Activated CD4-positive, alpha-beta T cell treated with anti-CD3 and anti-CD28 coated beads, Interleukin-2, amount 50 U/mL, for 48 hours (primary cell): ENCODE results near the gene LRFN5.
"Not testable (repeated sequence)": the region's sequence is repeated elsewhere in the genome, so short reads cannot be mapped to it uniquely, and the experiment has no call there.

Source experiments
- DNase-seq, 2 experiments: peaks; one replicate each; pipeline ENCODE4 v3.0.0-alpha.2; 2020

LRFN5 gene

DNA sequence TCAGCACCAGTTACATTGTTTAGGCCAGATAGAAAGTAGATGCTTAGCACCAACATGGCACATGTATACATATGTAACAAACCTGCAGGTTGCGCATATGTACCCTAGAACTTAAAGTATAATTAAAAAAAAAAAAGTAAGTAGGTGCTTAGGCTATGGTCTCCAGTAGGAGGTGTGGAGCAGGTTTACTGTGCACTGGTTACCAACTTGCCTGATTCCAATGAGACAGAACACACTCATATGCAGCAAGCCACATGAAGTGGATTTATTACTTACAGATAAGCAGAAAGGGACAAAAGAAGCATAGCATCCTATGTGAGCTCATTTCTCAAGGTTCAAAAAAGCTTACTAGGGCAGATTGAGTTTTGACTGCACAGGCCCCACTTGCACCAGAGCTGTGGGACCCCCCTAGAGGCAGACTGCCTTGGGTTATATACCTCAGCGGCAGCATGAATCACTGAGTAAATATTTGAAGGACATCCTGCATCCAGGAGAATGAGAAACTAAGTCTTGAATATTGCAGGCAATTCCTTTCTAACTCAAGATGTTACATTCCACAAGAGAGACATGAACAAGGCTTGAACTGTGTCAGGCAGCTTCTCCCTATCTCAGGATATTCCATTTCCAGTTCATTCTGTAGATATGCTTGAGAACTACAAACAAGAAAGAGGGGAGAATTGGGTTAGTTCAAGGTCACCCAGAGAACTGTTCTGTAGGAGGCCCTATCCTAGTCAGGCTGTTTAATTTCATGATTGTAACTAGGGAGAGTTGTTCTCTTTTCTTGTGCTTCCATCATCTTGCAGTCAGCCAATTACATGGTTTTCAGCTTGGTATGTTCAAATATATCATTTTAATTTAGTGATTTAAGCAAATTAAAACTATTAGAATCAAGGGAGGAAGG is 30.1 kb downstream of the LRFN5 start:
- no peak for DNase-seq

DNA sequence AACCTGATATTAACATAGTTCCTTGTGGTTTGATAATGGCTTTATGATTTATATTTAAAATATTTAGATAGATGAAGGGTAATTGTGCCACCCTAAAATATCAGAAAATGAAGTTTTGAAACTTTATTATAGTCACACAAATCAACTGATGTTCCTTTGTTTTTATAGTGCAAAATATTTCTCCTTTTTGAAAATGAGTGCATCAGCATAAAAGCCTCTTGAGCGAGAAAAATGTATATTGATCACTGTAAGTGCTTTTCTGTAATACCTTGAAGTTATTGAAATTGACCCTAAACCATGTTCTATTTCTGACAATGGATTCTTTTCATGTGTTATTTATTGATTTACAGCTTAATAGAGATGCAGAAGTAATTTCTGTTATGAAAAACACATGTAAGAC is 35.0 kb downstream of the LRFN5 start:
- no peak for DNase-seq

DNA sequence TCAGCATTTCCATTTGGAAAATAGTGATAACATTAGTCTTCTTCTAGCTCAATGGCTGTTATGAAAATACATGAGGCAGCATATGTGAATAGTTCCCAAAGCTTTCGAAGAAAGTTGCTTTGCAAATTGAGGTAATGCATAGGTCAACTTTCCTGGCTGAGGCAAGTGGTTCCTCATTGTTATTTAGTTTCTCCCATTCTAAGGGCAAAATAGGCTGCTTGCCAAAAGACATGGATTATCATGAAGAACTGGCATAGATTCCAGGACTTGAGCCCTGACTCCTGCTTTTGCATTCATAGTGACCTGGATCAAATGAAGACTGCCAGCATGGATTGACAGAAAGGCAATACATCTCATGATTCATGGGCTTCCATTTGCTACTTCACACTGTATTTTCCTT is 35.7 kb downstream of the LRFN5 start:
- DNase-seq: no peak

DNA sequence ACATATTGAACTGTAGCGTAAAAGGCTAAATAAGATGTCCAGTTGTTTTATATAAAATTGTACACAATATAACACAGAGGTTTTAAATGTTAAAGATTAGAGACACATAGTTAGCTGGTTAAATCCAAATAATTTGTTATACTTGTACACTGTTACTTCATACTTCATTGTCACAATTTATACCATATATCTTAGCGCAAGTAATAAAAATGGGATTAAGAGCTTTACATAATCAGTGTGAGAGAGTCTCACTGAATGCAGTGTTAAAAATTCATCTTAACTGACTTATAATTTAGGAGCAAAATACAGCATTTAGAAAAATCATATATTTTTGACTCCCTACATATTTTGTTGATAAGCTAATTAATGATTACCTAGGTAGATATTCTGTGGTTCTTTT is 36.1 kb downstream of the LRFN5 start:
- DNase-seq: no peak

DNA sequence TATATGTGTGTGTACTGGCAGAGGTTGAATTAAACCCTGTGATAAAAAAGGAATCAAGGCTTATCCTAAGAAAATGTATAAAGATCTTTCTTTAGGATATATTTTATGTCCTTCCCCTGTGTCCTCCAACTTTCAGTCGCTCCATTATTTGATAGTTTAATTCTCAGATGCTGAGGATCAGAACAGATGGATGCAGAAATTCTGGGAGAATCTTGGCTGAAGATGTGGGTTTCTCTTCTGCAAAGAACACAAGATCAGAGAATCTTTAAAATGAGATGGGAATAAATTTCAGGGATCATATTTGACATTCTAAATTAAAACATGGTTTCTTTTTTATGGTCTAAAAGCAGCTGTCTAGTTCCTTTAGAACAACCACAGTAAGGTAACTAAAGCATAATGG is 37.9 kb downstream of the LRFN5 start:
- no peak for DNase-seq

DNA sequence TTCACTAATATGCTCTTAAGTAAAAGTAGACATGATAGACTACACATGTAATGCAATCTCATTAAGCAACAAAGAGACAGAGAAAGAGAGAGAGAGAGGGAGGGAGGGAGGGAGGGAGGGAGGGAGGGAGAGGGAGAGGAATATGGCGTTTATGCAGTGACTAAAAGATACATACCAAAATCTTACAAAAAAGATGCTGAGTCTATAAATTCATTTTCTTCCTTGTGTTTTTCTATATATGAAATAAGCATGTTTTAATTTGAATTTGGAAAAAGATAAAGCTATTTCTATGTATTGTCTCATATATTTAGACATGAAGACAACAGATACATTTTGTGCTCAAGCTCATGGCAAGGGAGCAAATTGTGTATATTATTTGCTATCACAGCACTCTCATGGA is 44.1 kb downstream of the LRFN5 start:
- no peak for DNase-seq

DNA sequence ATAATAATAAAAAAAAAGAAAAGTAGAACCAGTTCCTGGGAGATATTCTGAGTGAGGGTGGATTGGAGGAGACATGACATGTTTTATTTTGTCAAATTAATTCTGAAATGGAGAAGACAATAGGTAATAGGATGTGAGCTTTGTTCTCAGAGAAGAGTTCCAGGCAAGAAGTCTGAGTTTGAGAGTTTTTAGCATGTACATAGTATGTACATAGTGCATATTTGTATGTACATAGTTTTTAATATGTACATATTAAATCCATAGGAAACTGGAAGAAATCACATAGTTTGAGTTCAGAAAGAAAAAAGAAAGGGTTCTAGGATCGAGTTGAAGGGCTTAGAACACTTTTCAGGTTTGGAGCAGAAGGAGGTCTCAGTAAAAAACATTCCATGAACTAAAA is 47.5 kb downstream of the LRFN5 start:
- no peak for DNase-seq

DNA sequence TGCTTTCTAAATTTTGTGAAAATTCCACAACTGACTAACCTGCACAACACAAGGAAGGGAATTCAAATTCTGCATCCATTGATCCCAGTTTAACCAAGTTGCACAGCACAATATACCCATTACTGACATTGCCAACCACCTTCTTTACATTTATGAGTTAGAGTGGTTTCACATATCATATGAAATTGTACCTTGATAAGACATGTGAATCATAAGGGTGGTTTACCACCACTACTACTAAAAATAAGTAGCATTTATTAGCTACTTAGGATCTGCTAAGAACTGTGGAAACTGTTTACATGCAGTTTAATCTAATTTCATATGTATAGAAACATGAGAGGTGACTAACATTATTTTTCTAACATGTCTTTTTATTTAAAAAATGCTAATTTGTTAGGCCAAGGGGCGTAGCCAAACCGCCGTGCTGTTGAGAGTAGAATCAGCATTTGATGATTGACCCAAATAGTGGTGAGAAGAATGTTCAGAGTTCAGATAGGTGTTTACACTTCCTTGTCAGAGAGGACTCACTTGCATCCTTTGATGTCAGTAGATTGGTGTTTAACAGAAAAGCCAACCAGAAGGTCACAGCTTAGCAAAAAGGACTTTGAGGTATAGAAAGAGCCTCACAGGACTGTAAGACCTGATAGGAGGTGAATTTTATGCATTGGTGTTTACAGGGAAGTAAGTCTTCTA is 56.2 kb downstream of the LRFN5 start:
- DNase-seq: no peak

DNA sequence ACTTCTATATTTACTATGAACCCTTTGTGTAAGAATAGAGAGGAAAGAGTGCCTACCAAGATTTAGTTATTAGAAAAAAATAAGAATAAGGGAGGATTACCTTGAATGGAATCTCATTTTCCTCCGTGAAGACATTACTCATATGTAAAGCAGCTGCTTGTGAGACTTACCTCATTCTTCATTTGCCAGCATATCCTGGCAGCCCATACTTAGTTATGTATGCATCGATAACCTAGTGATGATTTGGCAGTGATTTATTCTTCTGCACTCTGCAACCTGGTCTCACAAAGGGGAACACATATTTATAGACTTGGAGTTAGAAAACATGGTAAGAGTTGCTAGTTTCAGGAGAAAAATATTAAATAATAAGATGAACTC is 56.8 kb downstream of the LRFN5 start:
- DNase-seq: no peak

DNA sequence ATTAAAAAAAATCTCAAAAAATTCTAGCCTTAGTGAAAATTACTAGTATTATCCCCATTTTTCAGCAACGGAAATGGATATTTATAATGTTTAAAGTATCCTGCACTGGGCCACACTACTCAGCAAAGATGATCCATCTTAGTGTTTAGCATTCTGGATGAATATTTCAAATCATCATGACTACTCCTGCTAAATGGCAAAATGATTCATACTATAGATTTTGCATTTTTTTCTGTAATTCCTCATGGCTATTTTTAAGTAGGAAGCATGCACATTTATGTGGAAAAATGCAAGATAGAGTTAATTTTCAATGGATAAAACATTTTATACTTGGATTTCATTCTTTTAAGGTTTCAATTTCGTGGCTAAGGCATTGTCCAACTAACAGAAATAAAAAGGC is 59.6 kb downstream of the LRFN5 start:
- DNase-seq: no peak

DNA sequence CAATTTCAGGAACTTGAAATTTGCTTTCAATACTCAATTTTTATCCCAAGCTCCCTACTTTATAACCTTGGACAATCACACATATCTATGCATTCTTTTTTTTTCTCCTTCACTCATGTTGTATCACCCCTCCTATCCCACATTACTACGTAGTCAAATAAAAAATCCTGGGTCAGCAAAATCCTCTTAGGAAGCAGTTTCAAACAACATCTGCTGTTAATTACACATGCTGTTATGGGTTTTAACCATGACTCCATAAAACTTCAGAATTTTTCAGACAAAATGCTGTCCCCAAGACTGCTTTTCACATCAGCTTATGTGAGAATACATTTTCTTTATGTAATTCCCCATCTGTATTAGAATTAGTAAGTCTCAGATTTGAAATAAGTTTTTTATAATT is 61.7 kb downstream of the LRFN5 start:
- no peak for DNase-seq

DNA sequence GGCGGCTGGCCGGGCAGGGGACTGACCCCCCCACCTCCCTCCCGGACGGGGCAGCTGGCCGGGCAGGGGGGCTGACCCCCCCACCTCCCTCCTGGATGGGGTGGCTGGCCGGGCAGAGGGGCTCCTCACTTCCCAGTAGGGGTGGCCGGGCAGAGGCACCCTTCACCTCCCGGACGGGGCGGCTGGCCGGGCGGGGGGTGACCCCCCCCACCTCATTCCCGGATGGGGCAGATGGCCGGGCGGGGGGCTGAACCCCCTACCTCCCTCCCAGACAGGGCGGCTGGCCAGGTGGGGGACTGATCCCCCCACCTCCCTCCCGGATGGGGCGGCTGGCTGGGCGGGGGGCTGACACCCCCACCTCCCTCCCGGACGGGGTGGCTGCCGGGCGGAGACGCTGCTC is 66.9 kb downstream of the LRFN5 start:
- DNase-seq: not testable (repeated sequence)

DNA sequence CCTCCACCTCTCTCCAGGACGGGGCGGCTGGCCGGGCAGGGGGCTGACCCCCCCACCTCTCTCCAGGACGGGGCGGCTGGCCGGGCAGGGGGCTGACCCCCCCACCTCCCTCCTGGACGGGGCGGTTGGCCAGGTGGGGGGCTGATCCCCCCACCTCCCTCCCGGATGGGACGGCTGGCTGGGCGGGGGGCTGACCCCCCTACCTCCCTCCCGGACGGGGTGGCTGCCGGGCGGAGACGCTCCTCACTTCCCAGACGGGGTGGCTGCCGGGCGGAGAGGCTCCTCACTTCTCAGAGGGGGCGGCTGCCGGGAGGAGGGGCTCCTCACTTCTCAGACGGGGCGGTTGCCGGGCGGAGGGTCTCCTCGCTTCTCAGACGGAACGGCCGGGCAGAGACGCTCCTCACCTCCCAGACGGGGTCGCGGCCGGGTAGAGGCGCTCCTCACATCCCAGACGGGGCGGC is 67.9 kb downstream of the LRFN5 start:
- DNase-seq: not testable (repeated sequence)

DNA sequence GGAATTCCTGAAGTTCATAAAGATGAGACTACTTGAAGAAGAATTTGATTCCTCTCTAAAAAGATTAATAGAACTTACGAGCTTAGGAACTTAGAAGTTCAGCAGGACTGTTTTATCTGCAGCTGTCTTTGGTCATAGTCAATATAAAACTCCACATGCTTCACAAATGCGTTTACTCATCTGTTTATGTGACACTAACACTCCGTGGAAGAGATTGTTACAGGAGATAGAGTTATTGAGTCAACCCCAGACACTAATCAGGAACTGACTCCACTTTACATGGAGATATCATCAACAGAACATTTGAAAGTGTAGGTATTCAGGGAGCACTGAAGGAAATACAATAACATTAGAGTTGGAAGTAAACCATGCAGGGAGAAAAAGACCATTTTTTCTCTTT is 92.8 kb downstream of the LRFN5 start:
- DNase-seq: no peak

DNA sequence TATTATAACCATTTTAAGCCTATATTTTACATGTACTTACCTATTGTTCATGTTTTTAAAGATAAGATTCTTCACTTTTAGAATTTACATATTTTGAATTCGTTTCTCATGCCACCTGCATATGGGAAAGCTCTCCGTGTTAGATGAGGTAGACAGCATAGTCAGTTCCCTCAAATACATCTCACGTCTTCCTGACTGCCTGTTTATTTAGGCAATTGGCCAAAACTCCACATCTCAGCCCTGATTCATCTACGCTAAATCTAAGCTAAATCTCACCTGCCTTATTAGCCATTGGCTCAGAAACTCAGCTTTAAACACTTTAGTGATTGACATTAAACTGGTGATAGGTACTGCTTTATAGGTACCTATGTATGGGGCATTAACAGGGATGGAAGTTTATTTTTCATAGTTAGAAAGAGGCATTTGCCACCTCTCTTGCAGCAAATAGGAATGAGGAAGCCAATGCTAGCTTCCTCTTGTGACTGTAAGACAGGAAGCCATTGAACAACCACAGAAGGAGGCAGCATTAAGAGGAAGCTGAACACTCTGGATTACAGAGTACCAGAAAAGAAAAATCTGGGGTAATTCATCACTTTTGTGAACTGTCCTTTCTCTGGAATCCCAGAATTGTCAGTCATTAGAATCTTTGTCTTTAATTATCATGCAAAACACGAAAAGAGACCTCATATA is 111.9 kb downstream of the LRFN5 start:
- no peak for DNase-seq

DNA sequence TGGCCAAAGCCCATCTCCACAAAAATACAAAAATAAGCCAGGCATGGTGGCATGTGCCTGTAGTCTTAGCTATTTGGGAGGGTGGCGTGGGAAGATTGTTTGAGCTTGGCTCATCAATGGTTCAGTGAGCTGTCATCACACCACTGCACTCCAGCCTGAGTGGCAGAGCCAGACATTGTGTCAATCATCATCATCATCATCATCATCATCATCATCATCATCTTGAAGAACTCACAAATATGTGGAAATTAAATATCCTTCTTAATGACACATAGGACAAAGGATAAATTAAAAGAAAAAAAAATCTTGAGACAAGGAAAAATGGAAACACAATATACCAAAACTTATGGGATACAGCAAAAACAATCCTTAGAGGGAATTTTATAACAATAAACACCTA is 132.5 kb downstream of the LRFN5 start:
- no peak for DNase-seq

DNA sequence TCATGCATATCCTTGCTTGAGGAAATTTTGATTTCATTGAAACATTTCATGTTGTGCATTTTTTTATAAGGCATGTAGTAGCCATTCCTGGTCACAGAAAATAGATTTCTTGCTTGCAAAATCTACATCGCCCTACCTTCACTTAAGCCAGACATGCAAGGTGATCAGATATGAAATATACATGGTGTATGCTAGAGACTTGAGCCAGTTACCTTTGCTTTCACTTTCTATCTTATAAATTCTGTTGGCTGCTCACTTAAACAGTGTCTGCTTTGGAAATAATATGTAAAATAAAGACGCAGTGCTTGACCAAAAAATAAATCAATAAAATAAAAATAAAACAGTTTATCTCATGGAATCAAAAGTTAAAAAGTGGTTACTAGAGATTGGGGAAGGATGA is 136.5 kb downstream of the LRFN5 start:
- no peak for DNase-seq

DNA sequence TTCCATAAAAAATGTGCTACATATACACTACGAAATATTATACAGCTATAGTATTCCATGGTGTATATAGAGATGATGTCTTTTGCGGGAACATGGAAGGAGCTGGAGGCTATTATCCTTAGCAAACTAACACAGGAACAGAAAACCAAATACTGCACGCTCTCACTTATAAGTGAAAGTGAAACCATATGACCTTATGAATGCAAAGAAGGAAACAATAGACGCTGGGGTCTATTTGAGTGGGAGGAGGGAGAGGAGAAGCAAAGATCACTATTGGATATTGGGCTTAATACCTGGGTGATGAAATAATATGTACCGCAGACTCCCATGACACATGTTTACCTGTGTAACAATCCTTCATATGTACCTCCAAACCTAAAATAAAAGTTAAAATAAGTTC is 142.8 kb downstream of the LRFN5 start:
- no peak for DNase-seq

DNA sequence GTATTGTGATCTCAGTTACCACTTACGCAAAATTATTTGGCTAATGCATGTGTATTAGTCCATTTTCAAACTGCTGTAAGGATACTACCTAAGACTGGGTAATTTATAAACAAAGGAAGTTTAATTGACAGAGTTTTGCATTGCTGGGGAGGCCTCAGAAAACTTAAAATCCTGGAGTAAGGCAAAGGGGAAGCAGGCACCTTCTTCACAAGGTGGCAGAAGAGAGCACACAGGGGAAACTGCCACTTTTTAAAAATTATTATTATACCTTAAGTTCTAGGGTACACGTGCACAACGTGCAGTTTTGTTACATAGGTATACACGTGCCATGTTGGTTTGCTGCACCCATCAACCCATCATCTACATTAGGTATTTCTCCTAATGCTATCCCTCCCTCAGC is 143.9 kb downstream of the LRFN5 start:
- DNase-seq: not testable (repeated sequence)

DNA sequence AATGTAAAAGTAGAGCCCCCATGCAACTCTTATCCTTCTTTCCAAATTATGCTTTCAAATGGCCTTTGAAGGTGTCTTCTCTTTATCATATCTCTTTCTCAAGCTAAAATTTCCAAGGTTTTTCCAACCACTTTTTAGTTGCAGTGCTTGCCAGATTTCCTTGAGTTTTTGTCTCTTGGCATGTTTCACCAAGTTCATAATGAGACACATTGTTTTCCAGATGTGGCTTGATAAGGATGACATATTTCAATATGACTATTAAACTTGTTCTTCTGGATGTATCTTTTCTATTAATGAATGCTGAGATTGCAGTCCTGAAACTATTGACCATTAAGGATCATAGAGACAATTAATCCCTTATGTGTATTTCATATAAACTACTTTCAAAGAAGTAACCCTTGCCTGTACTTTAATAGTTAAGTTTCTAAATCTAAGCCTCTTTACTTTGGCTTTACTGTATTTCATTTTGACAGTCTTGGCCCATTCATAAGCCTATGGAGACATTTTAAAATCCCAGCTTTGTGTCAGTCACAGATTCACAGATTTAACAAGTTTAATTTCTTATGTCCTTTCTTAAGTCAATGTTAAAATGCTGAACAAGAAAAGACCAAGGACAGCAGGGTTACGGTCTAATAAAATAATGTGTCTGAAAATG is 151.5 kb downstream of the LRFN5 start:
- DNase-seq: no peak

DNA sequence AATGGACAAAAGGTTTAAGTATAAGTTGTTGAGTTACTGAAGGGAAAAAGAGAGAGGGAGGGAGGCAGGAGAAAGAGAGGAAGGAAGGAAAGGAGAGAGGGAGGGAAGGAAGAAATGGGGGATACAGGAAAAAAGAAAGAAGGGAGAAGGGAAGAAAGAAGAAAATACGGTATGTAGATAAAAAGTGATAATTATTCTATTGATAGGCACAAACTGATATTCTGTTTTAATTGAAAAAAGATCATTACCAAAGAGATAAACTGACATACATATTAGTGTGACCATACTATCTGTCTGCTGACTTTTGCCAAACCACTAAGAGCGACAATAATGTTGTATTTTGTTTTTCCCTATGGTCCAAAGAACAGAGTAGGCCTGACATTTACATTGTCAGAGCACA is 154.5 kb downstream of the LRFN5 start:
- DNase-seq: no peak

DNA sequence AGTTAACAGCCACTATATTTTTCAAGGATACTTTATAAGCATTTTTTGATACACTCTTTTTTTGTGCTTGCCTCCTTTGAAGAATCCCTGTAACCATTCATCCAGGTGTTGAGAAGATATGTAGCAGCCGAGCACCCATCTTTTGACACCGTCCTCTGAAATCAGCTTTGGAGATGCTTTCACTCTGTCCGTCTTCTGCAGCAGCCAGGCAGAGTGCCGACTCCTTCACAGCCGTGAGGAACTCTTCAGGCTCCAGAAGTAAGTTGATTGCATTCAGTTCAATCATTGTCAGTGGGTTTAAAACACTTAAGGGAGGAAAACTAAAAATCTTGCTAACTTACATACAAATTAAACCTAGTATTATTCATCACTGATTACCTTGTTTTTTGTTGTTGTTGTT is 160.1 kb downstream of the LRFN5 start:
- DNase-seq: no peak

DNA sequence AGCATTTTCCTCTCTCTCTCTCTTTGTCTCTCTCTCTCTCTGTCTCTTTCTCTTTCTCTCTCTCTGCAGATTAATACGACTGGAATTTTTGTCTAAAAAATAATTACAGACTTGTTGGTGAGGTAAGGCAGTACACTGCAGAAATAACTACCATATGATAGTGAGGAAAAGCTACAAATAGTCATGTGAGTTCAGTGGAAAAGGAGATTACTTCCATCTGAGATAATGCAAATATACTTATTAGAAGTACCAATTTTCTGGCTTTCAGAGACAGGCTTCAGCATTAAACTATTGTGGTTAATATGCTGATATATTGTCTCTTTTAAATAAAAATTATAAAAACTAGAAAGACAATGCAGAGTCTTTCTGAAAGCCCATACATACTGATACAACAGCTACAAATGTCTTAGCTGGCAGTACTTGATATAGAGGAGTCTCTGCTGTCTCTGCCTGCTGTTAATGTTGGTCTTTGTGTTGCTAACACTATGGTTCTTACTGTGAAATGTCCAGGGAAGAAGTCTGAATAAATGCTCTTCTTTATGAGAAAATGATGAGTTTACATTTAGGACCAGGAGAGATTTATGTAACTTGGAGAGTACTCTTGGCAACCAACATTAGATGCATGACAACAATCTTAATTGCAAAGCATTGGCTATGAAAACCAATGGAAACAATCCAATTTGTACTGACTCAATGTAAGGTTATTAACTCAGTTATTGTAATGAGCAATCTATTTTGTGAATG is 167.0 kb downstream of the LRFN5 start:
- DNase-seq: no peak
